CD4-positive, alpha-beta T cell (primary cell): Measurements from ENCODE around the gene MYO3A. TPM values are rescaled to one million over a fixed set of nuclear protein-coding genes. Genes with fewer than 3 reads are reported as not detected.

ENCODE experiments used
- ATAC-seq: fragments of 200-7000 bp; cut with Tn5 transposase; one replicate; pipeline ENCODE4 v1.10.0; 2022; ENCODE audit warnings: mild to moderate bottlenecking; ENCODE audit not compliant: poor library complexity
- CTCF ChIA-PET: fragments of 350-600 bp; sonication (Branson Sonifier 250); formaldehyde crosslinking; loops from one replicate; lab custom pipeline; 2021; ENCODE audit warnings: antibody characterized with exemption, inconsistent platforms; lab: Charles Lee
- POLR2A ChIA-PET: fragments of 350-600 bp; sonication (Branson Sonifier 250); formaldehyde crosslinking; loops from one replicate; lab custom pipeline; 2021; ENCODE audit warnings: antibody characterized with exemption, inconsistent platforms; lab: Charles Lee
- DNase-seq, 14 experiments: peaks; one replicate each; pipeline ENCODE4 v3.0.0-alpha.2; 2013 to 2020; ENCODE audit warnings: mixed read lengths in 2 of 14
- H3K27ac ChIP-seq, 2 donors: one replicate each; pipeline versions ENCODE4 v1.5.1 to v1.7.0; 2013; ENCODE audit warnings: low read length in 2 of 2, low read depth in 1 of 2, mild to moderate bottlenecking in 1 of 2
- H3K27me3 ChIP-seq, 2 experiments: 1 replicate in 1 of 2; 2 replicates in 1 of 2; pipeline versions ENCODE4 v1.6.1 to v1.7.0; 2013; ENCODE audit warnings: low read length in 2 of 2, control low read depth in 1 of 2, mild to moderate bottlenecking in 1 of 2, moderate library complexity in 1 of 2; ENCODE audit not compliant: insufficient read depth in 2 of 2, control insufficient read depth in 1 of 2
- H3K36me3 ChIP-seq: one replicate; pipeline ENCODE4 v1.6.1; 2013; ENCODE audit warnings: low read length, control low read depth; ENCODE audit not compliant: insufficient read depth
- H3K4me1 ChIP-seq: one replicate; pipeline ENCODE4 v1.6.1; 2013; ENCODE audit warnings: low read length, control low read depth; ENCODE audit not compliant: insufficient read depth
- H3K4me3 ChIP-seq: one replicate; pipeline ENCODE4 v1.5.1; 2013; ENCODE audit warnings: mild to moderate bottlenecking, low read length, moderate library complexity
- H3K9me3 ChIP-seq, 2 experiments: 1 replicate in 1 of 2; 2 replicates in 1 of 2; pipeline versions ENCODE4 v1.6.1 to v1.7.0; 2013; ENCODE audit warnings: low read length in 2 of 2, mild to moderate bottlenecking in 2 of 2, control low read depth in 1 of 2, moderate library complexity in 1 of 2; ENCODE audit not compliant: control insufficient read depth in 1 of 2, insufficient read depth in 1 of 2
- H3K27ac Mint-ChIP-seq: one replicate; pipeline ENCODE4 v1.8.0; 2020; ENCODE audit warnings: mixed read lengths
- H3K27me3 Mint-ChIP-seq: one replicate; pipeline ENCODE4 v1.8.0; 2021; ENCODE audit warnings: mixed read lengths
- H3K36me3 Mint-ChIP-seq: one replicate; pipeline ENCODE4 v1.8.0; 2021; ENCODE audit warnings: low read depth, mixed read lengths
- H3K4me1 Mint-ChIP-seq: one replicate; pipeline ENCODE4 v1.8.0; 2021; ENCODE audit warnings: low read depth, mixed read lengths
- H3K4me3 Mint-ChIP-seq: one replicate; pipeline ENCODE4 v1.8.0; 2020; ENCODE audit warnings: mild to moderate bottlenecking, mixed read lengths
- H3K9me3 Mint-ChIP-seq: one replicate; pipeline ENCODE4 v1.8.0; 2020; ENCODE audit warnings: mixed read lengths
- CTCF ChIP-seq: fragments of 200-600 bp; IDR thresholded peaks from one replicate; pipeline ENCODE4 v1.8.0; 2022; ENCODE audit warnings: antibody characterized with exemption, mild to moderate bottlenecking
- intact Hi-C, 2 experiments: fragments of 100-400 bp; cut with DNase I in 1 of 2; cut with micrococcal nuclease in 1 of 2; formaldehyde crosslinking; loops; one replicate each; pipeline versions ENCODE4 v1.15.1 to v1.9.0; 2023 to 2025; cut with DNase I, micrococcal nuclease
- total RNA-seq, 174 experiments: library from RNA in 2 of 174; stranded (reverse) in 2 of 174; gene quantifications; one replicate each; pipeline ENCODE4 v1.2.3 and lab custom pipeline; 2021 to 2026

MYO3A gene
- total RNA-seq, 2 experiments from 2014 or later: not detected

- no peaks in the 10 kb centered on the region for H3K9me3 ChIP-seq
- POLR2A ChIA-PET: no interaction called here
These were observed 18.8 kb downstream of the MYO3A start for GRCh38 chr10:25952857-25953256.

GRCh38 chr10:25954851-25955250, 20.8 kb downstream of the MYO3A start:
- POLR2A ChIA-PET: no interaction called here

More at GRCh38 chr10:25952857-25953256, 18.8 kb downstream of the MYO3A start:
- no peak for TF ChIP-seq CTCF
- Histone ChIP-seq H3K27ac (no peak overlapping the region), H3K27me3 (no peaks in the 10 kb centered on the region), H3K4me1 (no peaks in the 10 kb centered on the region), H3K36me3 (no peaks in the 10 kb centered on the region), H3K4me3 (no peak overlapping the region)
- no peak for ATAC-seq
- Mint-ChIP-seq H3K36me3 (no peaks in the 10 kb centered on the region), H3K4me1 (no peaks in the 10 kb centered on the region), H3K27me3 (peaks cover 2% of the 10 kb centered on the region), H3K27ac (no peak overlapping the region), H3K9me3 (peaks cover 4% of the 10 kb centered on the region), H3K4me3 (no peak overlapping the region)
- no peak for DNase-seq
- CTCF ChIA-PET: no interaction called here
- intact Hi-C loops: no loop called here

GRCh38 chr10:25959540-25960232, 25.7 kb downstream of the MYO3A start:
- no peak overlapping the region for H3K4me3 Mint-ChIP-seq
- ChIA-PET CTCF (no interaction called here), POLR2A (no interaction called here)
- peaks cover 4% of the 10 kb centered on the region for H3K27me3 Mint-ChIP-seq
- H3K4me1 Mint-ChIP-seq: no peaks in the 10 kb centered on the region
- Histone ChIP-seq H3K27me3 (no peaks in the 10 kb centered on the region), H3K4me1 (no peaks in the 10 kb centered on the region), H3K4me3 (no peak overlapping the region), H3K27ac (no peak overlapping the region), H3K9me3 (no peaks in the 10 kb centered on the region), H3K36me3 (no peaks in the 10 kb centered on the region)
- intact Hi-C loops: no loop called here
- TF ChIP-seq CTCF: no peak
- no peaks in the 10 kb centered on the region for H3K36me3 Mint-ChIP-seq
- no peak overlapping the region for H3K27ac Mint-ChIP-seq
- H3K9me3 Mint-ChIP-seq: peaks cover 6% of the 10 kb centered on the region
- DNase-seq (no peak), ATAC-seq (no peak)

More at GRCh38 chr10:25954851-25955250, 20.8 kb downstream of the MYO3A start:
- Mint-ChIP-seq H3K27me3 (no peaks in the 10 kb centered on the region), H3K36me3 (no peaks in the 10 kb centered on the region), H3K27ac (no peak overlapping the region), H3K9me3 (peaks cover 6% of the 10 kb centered on the region), H3K4me3 (no peak overlapping the region), H3K4me1 (no peaks in the 10 kb centered on the region)
- DNase-seq (no peak), ATAC-seq (no peak)
- CTCF ChIA-PET: no interaction called here
- intact Hi-C loops: no loop called here
- Histone ChIP-seq H3K9me3 (no peaks in the 10 kb centered on the region), H3K4me3 (no peak overlapping the region), H3K27me3 (no peaks in the 10 kb centered on the region), H3K36me3 (no peaks in the 10 kb centered on the region), H3K27ac (no peak overlapping the region), H3K4me1 (no peaks in the 10 kb centered on the region)
- no peak for TF ChIP-seq CTCF
